GM19099 (cell line): ENCODE measurements around the gene ISG20.

ENCODE experiments used
- POLR2A ChIP-seq: IDR thresholded peaks from 3 replicates; pipeline ENCODE4 v1.6.1; 2011; ENCODE audit warnings: low read depth; ENCODE audit not compliant: insufficient read length; ENCODE audit errors: extremely low read depth

ISG20 gene

DNA sequence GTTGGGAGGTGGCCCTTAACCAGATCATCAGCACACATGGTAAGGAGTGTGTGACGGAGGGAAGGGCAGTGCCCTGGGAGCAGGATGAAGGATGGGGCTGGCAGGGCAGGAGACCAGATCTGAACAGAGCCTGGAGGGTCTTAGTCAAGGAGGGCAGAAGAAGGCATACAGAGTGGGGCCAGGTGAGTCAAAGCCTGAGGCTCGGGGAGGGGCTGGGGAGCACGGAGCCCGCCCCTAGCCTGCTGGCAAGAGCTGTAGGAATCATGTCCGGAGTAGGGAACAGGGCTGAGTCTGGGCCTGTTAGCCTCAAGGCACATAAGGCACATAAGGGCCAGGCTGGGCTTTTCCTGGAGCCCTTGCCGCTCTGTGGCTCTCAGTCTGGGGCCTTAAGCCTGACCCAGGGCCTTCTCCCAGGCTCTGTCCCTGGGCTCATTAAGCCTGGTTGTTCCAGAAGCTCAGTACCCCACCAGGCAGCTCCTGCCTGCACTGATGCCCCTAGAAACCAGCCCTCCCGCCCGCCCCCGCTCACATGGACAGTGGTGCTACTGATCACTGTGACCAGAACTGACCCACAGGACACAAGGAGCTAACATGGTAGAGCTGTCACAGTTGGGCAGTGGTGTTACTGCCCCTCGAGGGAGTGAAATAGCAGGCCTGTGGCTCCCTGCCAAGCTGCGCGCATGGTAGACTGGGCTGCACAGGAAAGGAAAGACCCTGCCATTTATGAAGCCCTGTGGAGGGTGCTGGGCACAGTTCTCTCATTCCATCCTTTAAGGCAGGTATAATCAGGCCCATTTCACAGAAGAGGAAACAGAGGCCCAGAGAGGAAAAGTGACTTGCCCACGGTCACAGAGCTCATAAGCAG is 14.6 kb downstream of the ISG20 start:
- no peak for TF ChIP-seq POLR2A

DNA sequence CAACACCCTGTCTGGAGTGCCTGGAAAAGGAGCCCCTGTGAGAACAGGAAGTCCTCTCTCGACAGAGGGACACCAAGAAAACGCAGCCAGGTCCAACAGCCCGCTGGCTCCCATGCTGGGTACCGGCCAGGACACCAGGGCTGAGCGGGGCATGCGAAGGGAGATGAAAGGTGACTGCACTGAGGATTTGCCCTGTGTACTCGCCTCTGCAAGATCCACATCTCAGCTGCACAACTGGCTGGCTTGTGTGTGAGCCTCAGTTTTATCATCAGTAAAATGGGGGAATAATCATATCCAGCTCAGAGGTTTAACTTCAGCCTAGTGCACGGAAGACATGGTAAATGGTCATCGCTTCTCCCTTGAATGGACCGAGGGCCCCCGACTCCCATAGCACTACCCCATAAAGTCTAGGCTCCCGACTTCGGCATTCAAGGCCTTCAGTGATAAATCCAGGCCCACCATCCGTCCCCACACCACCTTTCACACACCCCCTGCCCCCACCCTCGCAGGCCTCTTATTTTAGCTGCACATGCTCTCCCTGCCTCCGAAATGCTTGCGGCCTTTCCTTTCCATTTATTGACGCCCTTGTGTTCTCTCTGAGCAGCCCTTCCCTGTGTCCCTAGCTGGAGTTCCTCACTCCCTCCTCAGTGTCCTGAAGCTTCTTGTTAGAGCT is 15.8 kb downstream of the ISG20 start:
- no peak for TF ChIP-seq POLR2A

- no peak for TF ChIP-seq POLR2A
Observed at GRCh38 chr15:88655103-88655553, 16.3 kb downstream of the ISG20 start.

- TF ChIP-seq POLR2A, result no peak
Observed at GRCh38 chr15:88655800-88656488, 17.1 kb downstream of the ISG20 start.

GRCh38 chr15:88656760-88657221 is 18.0 kb downstream of the ISG20 start:
- no peak for TF ChIP-seq POLR2A

- no peak for TF ChIP-seq POLR2A
Observed at GRCh38 chr15:88657326-88658069, 18.7 kb downstream of the ISG20 start.

DNA sequence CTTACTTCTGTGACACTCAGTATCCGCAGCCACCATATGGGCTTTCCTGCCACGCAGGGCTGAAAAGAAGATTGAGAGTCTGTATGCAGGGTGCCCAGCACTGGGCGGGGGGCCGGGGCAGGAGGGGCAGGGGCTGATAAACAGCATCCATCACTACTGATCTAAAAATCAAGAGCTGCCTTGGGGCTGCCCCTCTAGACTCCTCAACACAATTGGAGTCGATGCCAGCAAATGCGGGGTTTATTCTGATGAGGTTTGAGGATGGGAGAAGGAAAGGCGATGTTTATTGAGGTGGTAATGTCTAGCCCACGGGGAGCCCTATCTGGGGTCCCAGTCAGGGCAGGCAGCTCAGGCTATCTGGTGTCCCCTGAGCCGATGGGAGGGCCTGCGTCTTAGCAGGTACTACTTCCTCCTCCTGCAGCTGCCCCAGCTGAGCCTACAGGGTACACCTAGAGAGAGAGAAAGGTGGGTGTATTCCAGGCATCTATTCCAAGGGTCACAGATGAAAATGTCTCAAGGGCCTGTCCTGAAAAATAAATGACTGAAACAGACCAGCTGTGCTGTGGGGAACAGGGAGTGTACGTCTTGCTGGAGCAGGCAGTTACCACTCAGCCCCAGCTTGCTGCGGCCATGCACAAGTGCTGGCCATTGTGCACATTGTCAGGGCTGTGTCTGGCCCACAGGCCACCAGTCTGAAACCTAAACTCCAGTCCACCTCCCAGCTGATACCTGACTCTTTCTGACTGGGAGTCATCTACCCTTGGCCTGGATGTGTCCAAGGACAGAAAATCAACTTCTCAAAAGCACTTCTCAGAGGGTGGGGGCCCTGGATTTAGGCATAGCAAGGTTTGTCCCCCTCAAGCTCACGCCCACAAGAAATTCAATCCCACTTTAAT is 19.5 kb downstream of the ISG20 start:
- no peak for TF ChIP-seq POLR2A

DNA sequence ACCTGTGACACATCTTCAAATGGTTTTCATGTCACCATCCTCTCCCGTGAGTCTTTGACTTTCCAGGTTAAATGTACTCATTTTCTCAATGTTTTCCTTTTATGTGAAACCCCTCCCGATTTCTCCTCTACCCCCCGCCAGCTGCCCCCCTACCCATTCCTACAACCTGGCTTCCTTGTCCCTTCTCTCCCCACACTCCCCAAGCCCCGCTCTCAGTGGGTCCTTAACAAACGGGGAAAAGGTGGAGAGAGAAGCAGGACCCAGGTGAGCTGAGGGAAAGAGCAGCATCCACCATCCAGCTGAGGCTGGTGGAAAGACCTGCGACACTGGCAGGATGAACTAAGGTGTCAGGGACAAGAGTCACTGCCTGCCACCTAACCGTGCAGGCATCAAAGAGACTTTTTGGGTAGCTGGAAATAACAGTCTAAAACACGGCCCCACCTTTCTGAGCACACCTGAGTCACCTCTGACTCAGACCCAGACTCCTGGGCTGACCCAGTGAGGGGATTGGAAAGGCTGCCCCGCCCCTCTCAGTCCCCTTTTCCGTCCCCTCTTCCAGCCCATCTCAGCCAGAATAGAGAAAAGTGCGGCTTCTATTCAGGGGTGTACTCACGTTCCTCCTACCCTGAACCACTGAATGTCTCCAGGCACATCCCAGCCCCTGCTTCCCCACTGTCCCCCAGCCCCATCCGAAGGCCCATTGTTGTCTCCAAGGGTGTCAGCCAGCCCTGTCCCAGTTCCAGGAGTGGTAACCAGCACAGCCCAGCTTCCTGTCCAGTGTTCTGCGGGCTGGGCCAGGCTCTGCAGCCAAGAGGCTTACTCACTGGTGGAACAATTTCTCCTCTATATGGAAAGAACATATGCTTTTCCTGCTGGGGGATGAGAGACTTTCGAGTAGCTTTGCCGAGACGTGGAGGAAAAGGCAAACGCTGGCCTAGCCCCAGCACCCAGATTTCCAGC is 20.4 kb downstream of the ISG20 start:
- TF ChIP-seq POLR2A, result no peak

GRCh38 chr15:88661041-88661700 is 22.4 kb downstream of the ISG20 start:
- TF ChIP-seq POLR2A, result no peak

DNA sequence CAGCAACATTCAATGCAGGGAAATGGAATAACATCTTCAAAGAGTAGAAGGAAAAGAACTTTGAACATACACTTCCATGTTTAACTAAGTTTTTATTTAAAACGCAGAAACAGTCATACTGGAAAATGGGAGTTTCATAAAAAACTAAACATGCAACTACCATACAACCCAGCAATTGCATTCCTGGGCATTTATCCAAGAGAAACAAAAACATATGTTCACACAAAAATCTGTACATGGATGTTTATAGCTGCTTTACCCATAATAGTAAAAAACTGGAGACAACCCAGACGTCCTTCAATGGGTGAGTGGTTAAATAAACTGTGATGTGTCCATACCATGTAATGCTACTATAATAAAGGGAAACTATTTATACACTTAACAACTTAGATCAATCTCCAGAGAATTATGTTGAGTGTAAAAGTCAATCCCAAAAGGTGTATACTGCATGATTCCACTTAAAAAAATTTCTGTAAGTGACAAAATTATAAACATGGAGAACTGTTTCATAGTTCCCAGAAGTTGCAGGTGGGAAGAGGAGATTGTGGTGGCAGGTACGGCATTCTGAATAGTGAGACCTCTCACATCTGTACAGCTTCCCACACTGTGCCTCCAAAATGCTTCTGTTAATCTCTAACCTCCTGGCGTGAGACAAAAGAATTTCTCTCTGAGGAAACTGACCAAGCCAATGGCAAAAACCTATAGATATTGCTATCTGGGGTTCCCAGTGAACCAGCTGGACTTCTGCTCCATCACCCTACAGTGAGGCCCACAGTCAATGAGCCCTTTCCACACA is 23.1 kb downstream of the ISG20 start:
- no peak for TF ChIP-seq POLR2A

- TF ChIP-seq POLR2A, result no peak
Observed at GRCh38 chr15:88663141-88663621, 24.4 kb downstream of the ISG20 start.
